Activated T-helper 1 cell treated with anti-CD3 and anti-CD28 coated beads, Interleukin-12 subunit alpha, Interleukin-12 subunit beta, Interleukin-2, Interleukin-4 antibody, amounts not matched to agents 30 ng/mL and 10 ng/mL and 1 ng/mL, durations not matched to agents 14 hours and 24 hours and 36 hours (primary cell): ENCODE results near the gene ISOC1. TPM values are rescaled to one million over a fixed set of nuclear protein-coding genes. Genes with fewer than 3 reads are reported as not detected.

Experiments
- DNase-seq: peaks from one replicate; pipeline ENCODE4 v3.0.0; 2021; ENCODE audit warnings: low spot score
- H3K27ac Mint-ChIP-seq: one replicate; pipeline ENCODE4 v1.8.0; 2021; ENCODE audit warnings: mild to moderate bottlenecking, mixed read lengths
- H3K27me3 Mint-ChIP-seq: one replicate; pipeline ENCODE4 v1.8.0; 2022; ENCODE audit warnings: mild to moderate bottlenecking, moderate library complexity, mixed read lengths; ENCODE audit not compliant: insufficient read depth
- H3K36me3 Mint-ChIP-seq: one replicate; pipeline ENCODE4 v1.8.0; 2021; ENCODE audit warnings: low read depth, mixed read lengths
- H3K4me1 Mint-ChIP-seq: one replicate; pipeline ENCODE4 v1.8.0; 2021; ENCODE audit warnings: low read depth, mixed read lengths
- H3K4me3 Mint-ChIP-seq: one replicate; pipeline ENCODE4 v1.8.0; 2021; ENCODE audit warnings: mild to moderate bottlenecking, moderate library complexity, mixed read lengths
- H3K9me3 Mint-ChIP-seq: one replicate; pipeline ENCODE4 v1.8.0; 2021; ENCODE audit warnings: mixed read lengths
- intact Hi-C: fragments of 100-400 bp; cut with micrococcal nuclease; formaldehyde crosslinking; loops from one replicate; pipeline ENCODE4 v1.15.1; 2024
- total RNA-seq: library from RNA; stranded (reverse); gene quantifications from 2 replicates; pipeline ENCODE4 v1.2.3, GENCODE V29; 2022

The ISOC1 gene
- total RNA-seq, 1 donor from 2014 or later = 32.4 TPM

- intact Hi-C loops = loop anchor here (10.0 kb wide), 2 partner anchors 806 to 1314 kb away; partner anchors contain the start of gene CHSY3
- H3K27ac Mint-ChIP-seq = no peak overlapping the region
- H3K4me1 Mint-ChIP-seq = peaks cover 44% of the 10 kb centered on the region
- H3K36me3 Mint-ChIP-seq = peaks cover 4% of the 10 kb centered on the region
- no peak for DNase-seq
- no peak overlapping the region for H3K4me3 Mint-ChIP-seq
- no peaks in the 10 kb centered on the region for H3K27me3 Mint-ChIP-seq
- H3K9me3 Mint-ChIP-seq = no peaks in the 10 kb centered on the region
Measured at GRCh38 chr5:129099184-129099569, 4.6 kb downstream of the ISOC1 start.

- no peak overlapping the region for H3K27ac Mint-ChIP-seq
- peaks cover 29% of the 10 kb centered on the region for H3K4me1 Mint-ChIP-seq
- no peaks in the 10 kb centered on the region for H3K27me3 Mint-ChIP-seq
- no peak for DNase-seq
- no peaks in the 10 kb centered on the region for H3K9me3 Mint-ChIP-seq
- peaks cover 13% of the 10 kb centered on the region for H3K36me3 Mint-ChIP-seq
- intact Hi-C loops = no loop called here
- no peak overlapping the region for H3K4me3 Mint-ChIP-seq
Measured at GRCh38 chr5:129101794-129102193, 7.2 kb downstream of the ISOC1 start.

GRCh38 chr5:129103397-129103796 lies 8.8 kb downstream of the ISOC1 start:
- intact Hi-C loops = no loop called here
- Mint-ChIP-seq H3K4me3 (no peak overlapping the region), H3K27ac (no peak overlapping the region)

GRCh38 chr5:129104915-129105455 lies 10.4 kb downstream of the ISOC1 start:
- Mint-ChIP-seq H3K4me1 (peaks cover 8% of the 10 kb centered on the region), H3K27ac (no peak overlapping the region), H3K4me3 (no peak overlapping the region), H3K9me3 (no peaks in the 10 kb centered on the region), H3K27me3 (no peaks in the 10 kb centered on the region), H3K36me3 (peaks cover 18% of the 10 kb centered on the region)
- DNase-seq = no peak
- intact Hi-C loops = no loop called here

More at GRCh38 chr5:129103397-129103796, 8.8 kb downstream of the ISOC1 start:
- Mint-ChIP-seq H3K27me3 (no peaks in the 10 kb centered on the region), H3K4me1 (peaks cover 18% of the 10 kb centered on the region), H3K9me3 (no peaks in the 10 kb centered on the region), H3K36me3 (peaks cover 13% of the 10 kb centered on the region)
- no peak for DNase-seq

GRCh38 chr5:129107637-129108036 lies 13.1 kb downstream of the ISOC1 start:
- peaks cover 18% of the 10 kb centered on the region for H3K36me3 Mint-ChIP-seq
- H3K9me3 Mint-ChIP-seq = no peaks in the 10 kb centered on the region
- no peaks in the 10 kb centered on the region for H3K27me3 Mint-ChIP-seq

GRCh38 chr5:129110742-129111141 lies 16.2 kb downstream of the ISOC1 start:
- Mint-ChIP-seq H3K27me3 (no peaks in the 10 kb centered on the region), H3K9me3 (no peaks in the 10 kb centered on the region), H3K36me3 (peaks cover 15% of the 10 kb centered on the region)

More at GRCh38 chr5:129107637-129108036, 13.1 kb downstream of the ISOC1 start:
- no peak overlapping the region for H3K4me3 Mint-ChIP-seq
- H3K4me1 Mint-ChIP-seq = no peaks in the 10 kb centered on the region
- no peak overlapping the region for H3K27ac Mint-ChIP-seq
- intact Hi-C loops = no loop called here
- DNase-seq = no peak

GRCh38 chr5:129111351-129111750 lies 16.8 kb downstream of the ISOC1 start:
- DNase-seq = no peak
- intact Hi-C loops = no loop called here
- no peaks in the 10 kb centered on the region for H3K9me3 Mint-ChIP-seq

More at GRCh38 chr5:129110742-129111141, 16.2 kb downstream of the ISOC1 start:
- intact Hi-C loops = no loop called here
- Mint-ChIP-seq H3K27ac (no peak overlapping the region), H3K4me1 (peaks cover 6% of the 10 kb centered on the region), H3K4me3 (no peak overlapping the region)
- DNase-seq = no peak

GRCh38 chr5:129112295-129112694 lies 17.7 kb downstream of the ISOC1 start:
- Mint-ChIP-seq H3K27ac (no peak overlapping the region), H3K27me3 (no peaks in the 10 kb centered on the region), H3K4me1 (peaks cover 6% of the 10 kb centered on the region), H3K9me3 (no peaks in the 10 kb centered on the region), H3K4me3 (no peak overlapping the region), H3K36me3 (peaks cover 9% of the 10 kb centered on the region)
- DNase-seq = no peak
- intact Hi-C loops = no loop called here

More at GRCh38 chr5:129111351-129111750, 16.8 kb downstream of the ISOC1 start:
- no peaks in the 10 kb centered on the region for H3K27me3 Mint-ChIP-seq
- no peak overlapping the region for H3K4me3 Mint-ChIP-seq
- H3K36me3 Mint-ChIP-seq = peaks cover 11% of the 10 kb centered on the region
- peaks cover 6% of the 10 kb centered on the region for H3K4me1 Mint-ChIP-seq
- no peak overlapping the region for H3K27ac Mint-ChIP-seq

- H3K27ac Mint-ChIP-seq = no peak overlapping the region
- H3K36me3 Mint-ChIP-seq = peaks cover 6% of the 10 kb centered on the region
- H3K4me3 Mint-ChIP-seq = no peak overlapping the region
- H3K4me1 Mint-ChIP-seq = peaks cover 6% of the 10 kb centered on the region
- intact Hi-C loops = no loop called here
- no peaks in the 10 kb centered on the region for H3K9me3 Mint-ChIP-seq
- DNase-seq = no peak
- no peaks in the 10 kb centered on the region for H3K27me3 Mint-ChIP-seq
Measured at GRCh38 chr5:129113867-129114266, 19.3 kb downstream of the ISOC1 start.

- H3K27ac Mint-ChIP-seq = no peak overlapping the region
- DNase-seq = no peak
- intact Hi-C loops = no loop called here
- H3K9me3 Mint-ChIP-seq = no peaks in the 10 kb centered on the region
- H3K4me1 Mint-ChIP-seq = peaks cover 6% of the 10 kb centered on the region
- no peaks in the 10 kb centered on the region for H3K36me3 Mint-ChIP-seq
- H3K27me3 Mint-ChIP-seq = no peaks in the 10 kb centered on the region
- H3K4me3 Mint-ChIP-seq = no peak overlapping the region
Measured at GRCh38 chr5:129114539-129115193, 20.1 kb downstream of the ISOC1 start.

- H3K4me1 Mint-ChIP-seq = peaks cover 6% of the 10 kb centered on the region
- H3K27me3 Mint-ChIP-seq = no peaks in the 10 kb centered on the region
- DNase-seq = no peak
- H3K9me3 Mint-ChIP-seq = no peaks in the 10 kb centered on the region
- no peak overlapping the region for H3K27ac Mint-ChIP-seq
- intact Hi-C loops = no loop called here
- H3K36me3 Mint-ChIP-seq = no peaks in the 10 kb centered on the region
- H3K4me3 Mint-ChIP-seq = no peak overlapping the region
Measured at GRCh38 chr5:129115680-129116079, 21.1 kb downstream of the ISOC1 start.

GRCh38 chr5:129116797-129117196 lies 22.2 kb downstream of the ISOC1 start:
- Mint-ChIP-seq H3K9me3 (no peaks in the 10 kb centered on the region), H3K27me3 (no peaks in the 10 kb centered on the region), H3K4me1 (peaks cover 6% of the 10 kb centered on the region), H3K27ac (no peak overlapping the region), H3K36me3 (no peaks in the 10 kb centered on the region), H3K4me3 (no peak overlapping the region)
- DNase-seq = no peak
- intact Hi-C loops = no loop called here

- Mint-ChIP-seq H3K27ac (no peak overlapping the region), H3K9me3 (no peaks in the 10 kb centered on the region), H3K4me3 (no peak overlapping the region), H3K27me3 (no peaks in the 10 kb centered on the region), H3K4me1 (peaks cover 6% of the 10 kb centered on the region), H3K36me3 (no peaks in the 10 kb centered on the region)
- intact Hi-C loops = no loop called here
- DNase-seq = no peak
Measured at GRCh38 chr5:129118405-129118804, 23.9 kb downstream of the ISOC1 start.
